ENCODE measurements around the gene BET1.

BET1 gene

GRCh38 chr7:94011714-94012353 lies 7.7 kb upstream of the BET1 start:
- no peak for DNase-seq

GRCh38 chr7:94008537-94008936 lies 4.4 kb upstream of the BET1 start:
- DNase-seq, result no peak

- DNase-seq, result no peak
These were observed 1.6 kb upstream of the BET1 start for GRCh38 chr7:94005753-94006152.

DNA sequence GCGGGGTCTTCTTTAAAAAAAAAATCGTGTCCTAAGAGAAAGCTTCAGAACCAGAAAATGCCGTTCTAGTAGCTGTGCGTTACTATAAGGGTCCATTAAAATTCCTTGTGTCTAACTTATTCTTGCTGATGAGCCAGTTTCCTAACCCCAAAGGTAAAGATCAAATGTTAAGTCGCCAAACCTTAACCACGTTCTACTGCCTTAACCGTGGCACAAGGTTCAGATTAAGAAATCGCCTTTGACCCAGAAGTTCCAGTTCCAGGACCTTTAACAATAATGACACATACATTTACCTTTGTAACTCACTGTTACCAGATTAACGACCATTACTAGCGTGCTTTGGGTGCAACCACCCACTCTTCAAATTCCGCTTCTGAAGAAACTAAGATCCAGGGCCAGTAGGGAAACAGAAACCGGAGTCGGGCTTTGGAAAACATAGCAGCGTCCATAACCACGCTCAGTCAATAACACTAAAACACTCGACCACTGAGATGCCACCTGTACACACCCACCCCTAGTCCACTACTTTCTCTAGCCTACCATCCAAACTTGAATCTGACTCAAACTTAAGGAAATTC lies 620 bp downstream of the BET1 start:
- DNase-seq, result no peak

- no peak for DNase-seq
These were observed 2.8 kb downstream of the BET1 start for GRCh38 chr7:94001396-94001795.

GRCh38 chr7:93997868-93998267 lies 6.3 kb downstream of the BET1 start:
- no peak for DNase-seq

GRCh38 chr7:93992421-93993110 lies 11.6 kb downstream of the BET1 start:
- DNase-seq, result no peak

DNA sequence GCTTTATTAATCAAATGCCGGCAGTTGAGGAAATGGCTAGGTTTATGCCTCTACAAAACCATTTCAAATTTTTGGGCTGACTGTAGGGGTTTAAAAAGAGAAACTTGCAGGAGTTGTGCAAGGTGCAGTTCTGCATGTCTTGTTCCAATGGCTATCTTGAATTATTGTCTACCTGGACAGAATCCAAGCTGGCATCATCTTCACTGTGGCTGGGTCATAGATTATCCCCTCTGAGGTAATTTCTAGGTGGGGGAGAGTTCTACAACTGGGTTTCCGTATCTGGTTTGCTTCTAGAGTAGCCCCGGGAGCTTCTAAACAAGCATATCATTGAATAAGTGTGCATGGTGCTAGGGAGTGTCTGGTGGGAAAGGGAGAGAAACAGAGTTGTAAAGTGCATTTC lies 16.9 kb downstream of the BET1 start:
- no peak for DNase-seq

GRCh38 chr7:93985101-93985500 lies 19.1 kb downstream of the BET1 start:
- DNase-seq, result no peak

DNA sequence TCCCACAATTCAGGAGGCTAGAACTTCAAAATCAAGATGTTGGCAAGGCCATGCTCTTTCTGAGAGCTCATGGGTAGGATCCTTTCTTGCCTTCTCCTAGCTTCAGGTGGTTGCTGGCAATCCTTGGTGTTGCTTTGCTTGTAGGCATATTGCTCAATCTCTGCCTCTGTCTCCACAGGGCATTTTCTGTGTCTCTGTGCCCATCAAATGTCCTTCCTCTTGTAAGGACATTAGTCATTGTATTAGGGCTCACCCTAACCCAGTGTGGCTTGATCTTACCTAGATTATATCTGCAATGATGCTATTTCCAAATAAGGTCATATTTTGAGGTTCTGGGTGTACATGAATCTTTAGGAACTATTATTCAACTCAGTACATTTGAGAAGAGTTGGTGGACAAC lies 20.1 kb downstream of the BET1 start:
- no peak for DNase-seq

- DNase-seq, result no peak
These were observed 22.7 kb downstream of the BET1 start for GRCh38 chr7:93981480-93981874.

DNA sequence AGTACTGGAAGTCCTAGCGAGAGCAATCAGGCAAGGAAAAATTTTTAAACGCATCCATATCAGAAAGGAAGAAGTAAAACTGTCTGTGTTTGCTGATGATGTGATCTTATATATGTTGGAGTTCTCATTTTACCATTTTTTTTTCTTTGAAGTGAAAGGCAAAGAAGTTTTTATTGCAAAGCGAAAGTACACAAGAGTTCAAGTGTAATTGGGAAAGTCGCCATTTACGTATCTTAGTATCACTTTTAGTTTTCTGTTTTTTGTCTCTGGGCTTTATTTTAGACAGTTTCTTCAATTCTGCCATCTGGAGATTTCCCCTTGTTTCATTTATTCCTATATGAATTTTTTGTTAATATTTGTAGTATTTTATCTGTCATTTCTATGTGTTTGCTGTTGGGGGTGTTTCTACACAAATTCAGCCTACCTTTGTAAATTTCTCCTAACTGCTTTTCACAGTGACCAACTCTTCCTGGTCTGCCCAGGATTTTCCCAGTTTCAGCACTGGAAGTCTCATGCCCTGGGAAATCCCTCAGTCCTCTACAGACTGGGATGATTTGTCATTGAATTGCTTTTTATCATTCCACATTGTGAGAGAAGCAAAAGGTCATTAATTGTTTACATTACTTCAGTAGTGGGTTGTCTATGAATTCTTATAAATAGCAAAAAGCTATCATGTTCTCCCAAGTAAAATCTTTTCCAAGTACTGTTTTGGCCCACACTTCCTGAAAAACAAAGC lies 23.2 kb downstream of the BET1 start:
- no peak for DNase-seq

DNA sequence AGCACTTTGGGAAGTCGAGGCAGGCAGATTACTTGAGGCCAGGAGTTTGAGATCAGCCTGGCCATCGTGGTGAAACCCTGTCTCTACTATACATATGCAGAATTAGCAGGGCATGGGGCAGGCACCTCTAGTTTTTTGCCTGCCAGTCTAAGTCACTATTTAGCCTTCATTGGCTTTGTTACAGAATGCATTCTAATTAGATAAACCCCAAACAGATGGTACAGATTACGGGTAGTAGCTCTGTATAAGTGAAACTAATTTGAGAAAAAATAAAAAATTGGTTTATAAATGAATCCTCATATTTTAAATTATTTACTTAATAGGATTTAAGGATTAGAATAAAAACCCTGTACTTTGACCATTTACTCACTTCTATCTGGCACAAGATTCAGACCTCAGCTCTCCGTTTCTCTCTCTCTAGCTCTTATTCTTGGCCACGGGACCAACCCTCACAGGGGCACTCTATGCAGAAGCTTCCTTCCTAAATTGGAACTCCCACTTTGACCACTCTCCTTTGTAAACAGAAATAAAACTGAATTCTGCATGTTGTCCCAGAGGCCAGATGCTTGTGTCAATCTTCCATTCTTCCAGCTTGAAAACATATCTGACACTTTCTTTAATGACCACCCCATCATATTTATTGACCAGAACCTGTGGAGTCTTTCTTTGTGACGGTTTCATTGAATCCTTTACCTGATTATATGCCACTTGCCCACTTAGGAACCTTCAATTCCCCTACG lies 26.8 kb downstream of the BET1 start:
- DNase-seq, result no peak

- no peak for DNase-seq
These were observed 31.0 kb downstream of the BET1 start for GRCh38 chr7:93973134-93973533.

- no peak for DNase-seq
These were observed 32.0 kb downstream of the BET1 start for GRCh38 chr7:93972029-93972725.

GRCh38 chr7:93968911-93969620 lies 35.1 kb downstream of the BET1 start:
- no peak for DNase-seq

GRCh38 chr7:93964813-93965212 lies 39.3 kb downstream of the BET1 start:
- no peak for DNase-seq

- DNase-seq, result no peak
These were observed 39.9 kb downstream of the BET1 start for GRCh38 chr7:93964262-93964661.

DNA sequence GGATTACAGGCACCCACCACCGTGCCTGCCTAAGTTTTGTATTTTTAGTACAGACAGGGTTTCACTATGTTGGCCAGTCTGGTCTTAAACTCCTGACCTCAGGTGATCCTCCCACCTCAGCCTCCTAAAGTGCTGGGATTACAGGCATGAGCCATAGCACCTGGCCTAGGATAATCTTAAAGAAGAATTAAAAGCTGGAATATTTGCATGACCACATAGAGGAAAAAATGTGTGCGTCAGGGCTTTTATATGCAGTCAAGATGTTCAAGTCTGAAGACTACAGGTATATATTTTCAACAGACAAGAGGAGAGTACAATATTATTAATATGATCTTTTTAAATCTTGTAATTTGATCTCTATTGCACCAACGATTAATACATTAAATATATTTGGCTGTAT lies 43.2 kb downstream of the BET1 start:
- no peak for DNase-seq

DNA sequence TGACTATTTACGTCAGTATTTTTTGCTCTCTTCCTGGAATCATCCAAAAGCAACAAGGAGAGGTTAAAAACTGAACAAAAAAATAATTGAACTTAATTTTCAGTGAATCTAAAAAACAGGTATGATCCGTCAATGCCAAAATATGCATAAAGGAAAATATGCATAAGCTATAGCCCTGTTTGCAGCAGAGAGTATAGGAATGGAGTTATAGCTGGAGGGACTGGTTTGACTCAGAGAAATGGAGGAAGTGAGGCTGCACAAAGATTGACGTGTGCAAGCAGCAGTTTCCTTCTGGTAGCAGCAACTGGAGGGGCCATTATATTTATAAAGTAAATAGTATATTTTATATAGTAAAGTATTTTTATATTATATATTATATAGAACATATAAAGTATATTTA lies 45.5 kb downstream of the BET1 start:
- no peak for DNase-seq

DNA sequence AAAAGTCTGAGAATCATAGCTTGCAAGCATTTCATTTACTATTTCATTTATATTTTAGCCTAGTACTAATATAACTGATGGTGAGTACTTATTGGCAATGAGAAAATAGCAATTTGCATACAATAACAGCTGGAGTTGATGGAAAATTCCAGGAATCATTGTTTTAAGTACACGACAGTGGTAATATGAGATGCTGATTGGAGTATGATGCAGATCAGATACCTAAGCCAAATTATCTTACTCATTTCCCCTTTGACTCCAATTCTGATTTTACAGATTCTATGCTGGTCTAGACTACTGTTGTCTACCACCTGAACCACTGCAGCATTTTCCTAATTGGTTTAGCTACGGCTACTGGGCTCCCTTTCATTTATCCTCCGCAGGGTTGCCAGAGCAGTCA lies 45.9 kb downstream of the BET1 start:
- no peak for DNase-seq

DNA sequence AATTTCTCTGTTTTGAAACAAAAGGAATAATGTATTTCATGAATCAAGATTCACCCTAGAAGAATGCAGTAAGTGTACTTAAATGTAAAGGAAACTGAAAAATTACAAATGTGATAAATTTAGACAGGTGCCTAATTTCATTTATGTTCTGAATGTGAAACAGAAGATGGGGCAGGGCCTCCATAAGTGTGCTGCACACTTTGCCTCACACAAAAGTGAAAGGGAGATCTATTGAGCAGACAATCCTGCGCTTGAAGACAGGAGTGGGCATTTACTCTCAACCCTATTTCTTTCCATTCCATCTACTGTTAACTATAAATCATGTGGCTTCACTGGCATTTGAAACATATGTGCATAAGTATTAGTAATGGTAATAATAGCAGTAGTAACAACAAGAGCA lies 46.4 kb downstream of the BET1 start:
- no peak for DNase-seq

Data from activated gamma-delta T cell treated with Interleukin-2 at 50 U/mL for 16 hours (primary cell).